Measurements from ENCODE around the gene SCAF1. TPM values are rescaled to one million over a fixed set of nuclear protein-coding genes. Genes with fewer than 3 reads are reported as not detected.

SCAF1 gene
- total and polyA plus RNA-seq, 10 of the 15 experiments (the other 5 are each of a cell fraction or from before 2014, with no cell fraction given) = 0.18 to 77.0 (median 5.3) TPM

DNA sequence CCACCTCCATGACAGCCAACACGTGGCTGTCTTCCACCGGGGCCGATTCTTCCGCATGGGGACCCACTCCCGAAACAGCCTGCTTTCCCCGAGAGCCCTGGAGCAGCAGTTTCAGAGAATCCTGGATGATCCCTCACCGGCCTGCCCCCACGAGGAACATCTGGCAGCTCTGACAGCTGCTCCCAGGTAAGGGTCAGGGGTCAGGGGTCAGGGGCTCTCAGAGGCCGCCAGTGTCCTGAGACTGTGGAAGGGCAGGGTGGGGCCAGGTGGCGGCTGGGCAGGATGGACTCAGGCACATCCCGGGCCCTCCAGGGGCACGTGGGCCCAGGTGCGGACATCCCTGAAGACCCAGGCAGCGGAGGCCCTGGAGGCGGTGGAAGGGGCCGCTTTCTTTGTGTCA is 63.9 kb downstream of the SCAF1 start:
- Histone ChIP-seq H3K9ac (ENCODE audit: control insufficient read depth, insufficient read depth, low read length) (no peak overlapping the region), H3K79me2 (ENCODE audit: control insufficient read depth, insufficient read depth, low read length) (no peaks in the 10 kb centered on the region), H4K20me1 (ENCODE audit: control insufficient read depth, insufficient read depth) (no peaks in the 10 kb centered on the region), H2AFZ (ENCODE audit: control insufficient read depth, low read depth, low read length) (no peak overlapping the region), H3K36me3 (ENCODE audit: control insufficient read depth in 2 of 2, insufficient read depth in 2 of 2, low read length in 1 of 2) (no peaks in the 10 kb centered on the region), H3K27me3 (replicated peaks in 1 of 2; ENCODE audit: control insufficient read depth in 2 of 2, insufficient read depth in 2 of 2, low read length in 1 of 2) (no peaks in the 10 kb centered on the region), H3K9me3 (replicated peaks; ENCODE audit: control insufficient read depth, insufficient read depth, low read length) (no peaks in the 10 kb centered on the region), H3K4me3 (no peak overlapping the region), H3K4me2 (ENCODE audit: control insufficient read depth, insufficient read depth) (no peak overlapping the region), H3K27ac (ENCODE audit: control insufficient read depth, insufficient read depth) (no peak overlapping the region), H3K4me1 (ENCODE audit: control insufficient read depth, insufficient read depth, low read length) (no peaks in the 10 kb centered on the region)
- ChIA-PET RAD21 (ENCODE audit: unreplicated experiment) (no interaction called here), SMC1A (ENCODE audit: uncharacterized antibody, unreplicated experiment) (no interaction called here), POLR2A (no interaction called here), CTCF (no interaction called here)
- no peak for ATAC-seq
- intact Hi-C loops (cut with micrococcal nuclease; ENCODE audit: unreplicated experiment) (no loop called here), in situ Hi-C loops (cut with MboI) (no loop called here)
- TF ChIP-seq NR2C1 (IDR thresholded peaks at IDR 0.05) = 0 out of 2 replicates have a peak, but pooled peaks have one; percentile 14
- TF ChIP-seq, protein P1, sequence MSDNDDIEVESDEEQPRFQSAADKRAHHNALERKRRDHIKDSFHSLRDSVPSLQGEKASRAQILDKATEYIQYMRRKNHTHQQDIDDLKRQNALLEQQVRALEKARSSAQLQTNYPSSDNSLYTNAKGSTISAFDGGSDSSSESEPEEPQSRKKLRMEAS (IDR thresholded peaks at IDR 0.05; ENCODE audit: low read depth, low read length) = no peak
- BruUV-seq (replicated peaks) = no TSS peak
- no peak for DNase-seq (ENCODE audit: low read depth, low spot score)
- FAIRE-seq = no peak
- WGBS (ENCODE audit: insufficient coverage, insufficient replicate concordance, low lambda C conversion rate, missing lambda C conversion rate) = 54% methylated on average over 16 of the region's 16 CpGs

Small RNAs within 50 kb of the gene (microRNA-seq; reads per million reads assigned to microRNA genes)
- gene MIR5088 = 0.56 reads per million

Small RNAs within 50 kb of the gene (small RNA-seq; reads per million reads assigned to genes)
- gene MIR5088 = 0.20 reads per million

Other genes starting within 250 kb of the SCAF1 start
Only the 7 nearest of the 27 such genes appear.
- gene PRR12, start 51.0 kb upstream of the SCAF1 start, total RNA-seq (2014; rRNA removed) = 1.5 and 1.8 TPM in 2 replicates
- 0.83 and 0.94 TPM in 2 replicates for gene PRR12, start 51.0 kb upstream of the SCAF1 start, total RNA-seq (2014; rRNA removed; fragmentation: Illumina TruSeq; extraction: Trizol)
- 22.7 and 25.3 TPM in 2 replicates for gene PRR12, start 51.0 kb upstream of the SCAF1 start, total RNA-seq (2021)
- 0.13 and 0.30 TPM in 2 replicates for gene PRR12, start 51.0 kb upstream of the SCAF1 start, polyA plus RNA-seq (2011; rRNA removed)
- gene PRR12, start 51.0 kb upstream of the SCAF1 start, polyA plus RNA-seq (2014; fragmentation: Illumina TruSeq; extraction: Trizol) = 0.78 and 2.6 TPM in 2 replicates
- gene PRR12, start 51.0 kb upstream of the SCAF1 start, polyA plus RNA-seq (2014; fragmentation: Nextera tagmentation; extraction: Ambion mirVana) = under 1 TPM; 0.02 to 0.11 TPM
- 5.4 and 8.5 TPM in 2 replicates for gene PRR12, start 51.0 kb upstream of the SCAF1 start, polyA plus RNA-seq (2014; rRNA removed)
- gene PRR12, start 51.0 kb upstream of the SCAF1 start, polyA plus RNA-seq (2016; fragmentation: Nextera tagmentation; extraction: Ambion mirVana) = 1 to 10 TPM; 1.5 to 1.8 TPM
- 1.0 and 1.8 TPM in 2 replicates for gene RRAS, start 2.1 kb upstream of the SCAF1 start, total RNA-seq (2014; rRNA removed)
- gene RRAS, start 2.1 kb upstream of the SCAF1 start, total RNA-seq (2014; rRNA removed; fragmentation: Illumina TruSeq; extraction: Trizol) = 1.1 TPM in 2 replicates
- 1.3 and 1.8 TPM in 2 replicates for gene RRAS, start 2.1 kb upstream of the SCAF1 start, total RNA-seq (2021)
- 2.3 and 4.1 TPM in 2 replicates for gene RRAS, start 2.1 kb upstream of the SCAF1 start, polyA plus RNA-seq (2011; rRNA removed)
- gene RRAS, start 2.1 kb upstream of the SCAF1 start, polyA plus RNA-seq (2014; fragmentation: Illumina TruSeq; extraction: Trizol) = 1.1 TPM in 1 of 2 replicates, not detected in the other
- gene RRAS, start 2.1 kb upstream of the SCAF1 start, polyA plus RNA-seq (2014; fragmentation: Nextera tagmentation; extraction: Ambion mirVana) = under 1 TPM; 0.24 to 0.29 TPM
- gene RRAS, start 2.1 kb upstream of the SCAF1 start, polyA plus RNA-seq (2014; rRNA removed) = 4.0 and 5.8 TPM in 2 replicates
- 1 to 10 TPM; 1.9 to 2.2 TPM for gene RRAS, start 2.1 kb upstream of the SCAF1 start, polyA plus RNA-seq (2016; fragmentation: Nextera tagmentation; extraction: Ambion mirVana)
- gene IRF3, start 23.6 kb downstream of the SCAF1 start, total RNA-seq (2014; rRNA removed) = 82.7 and 87.4 TPM in 2 replicates
- gene IRF3, start 23.6 kb downstream of the SCAF1 start, total RNA-seq (2014; rRNA removed; fragmentation: Illumina TruSeq; extraction: Trizol) = 39.2 and 41.7 TPM in 2 replicates
- gene IRF3, start 23.6 kb downstream of the SCAF1 start, total RNA-seq (2021) = 93.8 and 110 TPM in 2 replicates
- 39.9 and 68.7 TPM in 2 replicates for gene IRF3, start 23.6 kb downstream of the SCAF1 start, polyA plus RNA-seq (2011; rRNA removed)
- gene IRF3, start 23.6 kb downstream of the SCAF1 start, polyA plus RNA-seq (2014; fragmentation: Illumina TruSeq; extraction: Trizol) = 25.2 and 83.2 TPM in 2 replicates
- gene IRF3, start 23.6 kb downstream of the SCAF1 start, polyA plus RNA-seq (2014; fragmentation: Nextera tagmentation; extraction: Ambion mirVana) = 10 to 100 TPM in 1 of 2 experiments, 1 to 10 TPM in 1; 5.5 to 17.2 TPM
- gene IRF3, start 23.6 kb downstream of the SCAF1 start, polyA plus RNA-seq (2014; rRNA removed) = 109 and 140 TPM in 2 replicates
- 10 to 100 TPM; 51.1 to 58.1 TPM for gene IRF3, start 23.6 kb downstream of the SCAF1 start, polyA plus RNA-seq (2016; fragmentation: Nextera tagmentation; extraction: Ambion mirVana)
- gene BCL2L12, start 23.7 kb downstream of the SCAF1 start, total RNA-seq (2014; rRNA removed) = 48.7 and 66.9 TPM in 2 replicates
- gene BCL2L12, start 23.7 kb downstream of the SCAF1 start, total RNA-seq (2014; rRNA removed; fragmentation: Illumina TruSeq; extraction: Trizol) = 9.6 and 10.2 TPM in 2 replicates
- 81.9 and 83.5 TPM in 2 replicates for gene BCL2L12, start 23.7 kb downstream of the SCAF1 start, total RNA-seq (2021)
- 19.4 and 34.0 TPM in 2 replicates for gene BCL2L12, start 23.7 kb downstream of the SCAF1 start, polyA plus RNA-seq (2011; rRNA removed)
- 26.2 and 28.9 TPM in 2 replicates for gene BCL2L12, start 23.7 kb downstream of the SCAF1 start, polyA plus RNA-seq (2014; fragmentation: Illumina TruSeq; extraction: Trizol)
- 1 to 10 TPM; 1.8 to 7.9 TPM for gene BCL2L12, start 23.7 kb downstream of the SCAF1 start, polyA plus RNA-seq (2014; fragmentation: Nextera tagmentation; extraction: Ambion mirVana)
- gene BCL2L12, start 23.7 kb downstream of the SCAF1 start, polyA plus RNA-seq (2014; rRNA removed) = 143 and 146 TPM in 2 replicates
- 100 to 1,000 TPM in 1 of 2 experiments, 10 to 100 TPM in 1; 90.3 to 102 TPM for gene BCL2L12, start 23.7 kb downstream of the SCAF1 start, polyA plus RNA-seq (2016; fragmentation: Nextera tagmentation; extraction: Ambion mirVana)
- 589 and 611 TPM in 2 replicates for gene PRMT1, start 35.1 kb downstream of the SCAF1 start, total RNA-seq (2014; rRNA removed)
- gene PRMT1, start 35.1 kb downstream of the SCAF1 start, total RNA-seq (2014; rRNA removed; fragmentation: Illumina TruSeq; extraction: Trizol) = 343 and 363 TPM in 2 replicates
- 432 and 437 TPM in 2 replicates for gene PRMT1, start 35.1 kb downstream of the SCAF1 start, total RNA-seq (2021)
- gene PRMT1, start 35.1 kb downstream of the SCAF1 start, polyA plus RNA-seq (2011; rRNA removed) = 357 and 667 TPM in 2 replicates
- gene PRMT1, start 35.1 kb downstream of the SCAF1 start, polyA plus RNA-seq (2014; fragmentation: Illumina TruSeq; extraction: Trizol) = 179 and 527 TPM in 2 replicates
- gene PRMT1, start 35.1 kb downstream of the SCAF1 start, polyA plus RNA-seq (2014; fragmentation: Nextera tagmentation; extraction: Ambion mirVana) = 10 to 100 TPM; 19.9 to 50.5 TPM
- 643 and 678 TPM in 2 replicates for gene PRMT1, start 35.1 kb downstream of the SCAF1 start, polyA plus RNA-seq (2014; rRNA removed)
- 100 to 1,000 TPM; 441 to 447 TPM for gene PRMT1, start 35.1 kb downstream of the SCAF1 start, polyA plus RNA-seq (2016; fragmentation: Nextera tagmentation; extraction: Ambion mirVana)
- gene ADM5, start 47.4 kb downstream of the SCAF1 start, total RNA-seq (2014; rRNA removed) = 1.6 and 2.1 TPM in 2 replicates
- 0.81 and 0.92 TPM in 2 replicates for gene ADM5, start 47.4 kb downstream of the SCAF1 start, total RNA-seq (2014; rRNA removed; fragmentation: Illumina TruSeq; extraction: Trizol)
- 4.5 and 5.4 TPM in 2 replicates for gene ADM5, start 47.4 kb downstream of the SCAF1 start, total RNA-seq (2021)
- gene ADM5, start 47.4 kb downstream of the SCAF1 start, polyA plus RNA-seq (2011; rRNA removed) = 0.55 and 1.6 TPM in 2 replicates
- 0.29 and 1.2 TPM in 2 replicates for gene ADM5, start 47.4 kb downstream of the SCAF1 start, polyA plus RNA-seq (2014; fragmentation: Illumina TruSeq; extraction: Trizol)
- under 1 TPM in 1 of 2 experiments, not detected in 1; 0.05 TPM for gene ADM5, start 47.4 kb downstream of the SCAF1 start, polyA plus RNA-seq (2014; fragmentation: Nextera tagmentation; extraction: Ambion mirVana)
- 6.0 and 6.4 TPM in 2 replicates for gene ADM5, start 47.4 kb downstream of the SCAF1 start, polyA plus RNA-seq (2014; rRNA removed)
- under 1 TPM; 0.76 to 0.78 TPM for gene ADM5, start 47.4 kb downstream of the SCAF1 start, polyA plus RNA-seq (2016; fragmentation: Nextera tagmentation; extraction: Ambion mirVana)
- 0.54 and 0.56 TPM in 2 replicates for gene CPT1C, start 48.9 kb downstream of the SCAF1 start, total RNA-seq (2014; rRNA removed)
- gene CPT1C, start 48.9 kb downstream of the SCAF1 start, total RNA-seq (2014; rRNA removed; fragmentation: Illumina TruSeq; extraction: Trizol) = 0.04 TPM in 1 of 2 replicates, not detected in the other
- gene CPT1C, start 48.9 kb downstream of the SCAF1 start, total RNA-seq (2021) = 0.21 and 0.80 TPM in 2 replicates
- not detected in 2 replicates for gene CPT1C, start 48.9 kb downstream of the SCAF1 start, polyA plus RNA-seq (2011; rRNA removed)
- 0.26 and 0.71 TPM in 2 replicates for gene CPT1C, start 48.9 kb downstream of the SCAF1 start, polyA plus RNA-seq (2014; fragmentation: Illumina TruSeq; extraction: Trizol)
- gene CPT1C, start 48.9 kb downstream of the SCAF1 start, polyA plus RNA-seq (2014; fragmentation: Nextera tagmentation; extraction: Ambion mirVana) = not detected
- gene CPT1C, start 48.9 kb downstream of the SCAF1 start, polyA plus RNA-seq (2014; rRNA removed) = 0.29 and 0.57 TPM in 2 replicates
- gene CPT1C, start 48.9 kb downstream of the SCAF1 start, polyA plus RNA-seq (2016; fragmentation: Nextera tagmentation; extraction: Ambion mirVana) = under 1 TPM; 0.20 to 0.21 TPM